ENCODE results near the gene AFF3.

The AFF3 gene

GRCh38 chr2:100072503-100072902 lies 69.9 kb downstream of the AFF3 start:
- Histone ChIP-seq H3K9me3 (ENCODE audit: control insufficient read depth, insufficient read depth, low read length) (no peaks in the 10 kb centered on the region), H3K27me3 (ENCODE audit: control insufficient read depth, low read length) (no peaks in the 10 kb centered on the region), H3K4me2 (ENCODE audit: low read length) (no peak overlapping the region), H3K36me3 (ENCODE audit: control insufficient read depth, low read length) (peaks cover 32% of the 10 kb centered on the region), H3K4me3 (ENCODE audit: low read length) (no peak overlapping the region), H4K20me1 (ENCODE audit: control insufficient read depth, insufficient read depth, low read depth, low read length) (peaks cover 5% of the 10 kb centered on the region; the same call in 1 of the 2 replicates), H3F3A (ENCODE audit: control insufficient read depth, insufficient read depth) (peaks cover 3% of the 10 kb centered on the region; the same call in 1 of the 2 replicates), H3K79me2 (ENCODE audit: control insufficient read depth, low read length) (no peaks in the 10 kb centered on the region), H3K9me2 (replicated peaks; ENCODE audit: control insufficient read depth, low read length) (no peaks in the 10 kb centered on the region), H3K27ac (ENCODE audit: low read depth, low read length) (no peak overlapping the region), H3K4me1 (ENCODE audit: control insufficient read depth, low read length) (peaks cover 6% of the 10 kb centered on the region)
- TF ChIP-seq CTCF (IDR thresholded peaks at IDR 0.05; ENCODE audit: low read depth, low read length, poor library complexity, severe bottlenecking) (no peak), EZH2phosphoT487 (IDR thresholded peaks at IDR 0.05; ENCODE audit: borderline replicate concordance, low read length) (no peak)

- no peak for TF ChIP-seq EZH2phosphoT487 (IDR thresholded peaks at IDR 0.05; ENCODE audit: borderline replicate concordance, low read length)
- no peak for TF ChIP-seq CTCF (IDR thresholded peaks at IDR 0.05; ENCODE audit: low read depth, low read length, poor library complexity, severe bottlenecking)
- no peaks in the 10 kb centered on the region for H3K9me2 ChIP-seq (replicated peaks; ENCODE audit: control insufficient read depth, low read length)
- H3F3A ChIP-seq (ENCODE audit: control insufficient read depth, insufficient read depth) = peaks cover 3% of the 10 kb centered on the region; the same call in 1 of the 2 replicates
- H3K9me3 ChIP-seq (ENCODE audit: control insufficient read depth, insufficient read depth, low read length) = no peaks in the 10 kb centered on the region
- H3K27ac ChIP-seq (ENCODE audit: low read depth, low read length) = no peak overlapping the region
- no peak overlapping the region for H3K4me2 ChIP-seq (ENCODE audit: low read length)
- no peaks in the 10 kb centered on the region for H3K27me3 ChIP-seq (ENCODE audit: control insufficient read depth, low read length)
- H4K20me1 ChIP-seq (ENCODE audit: control insufficient read depth, insufficient read depth, low read depth, low read length) = peaks cover 5% of the 10 kb centered on the region; the same call in 1 of the 2 replicates
- H3K4me3 ChIP-seq (ENCODE audit: low read length) = no peak overlapping the region
- peaks cover 3% of the 10 kb centered on the region; the same call in 1 of the 2 replicates for H3K4me1 ChIP-seq (ENCODE audit: control insufficient read depth, low read length)
- H3K36me3 ChIP-seq (ENCODE audit: control insufficient read depth, low read length) = peaks cover 29% of the 10 kb centered on the region
- no peaks in the 10 kb centered on the region for H3K79me2 ChIP-seq (ENCODE audit: control insufficient read depth, low read length)
Observed at GRCh38 chr2:100071335-100072043, 70.9 kb downstream of the AFF3 start.

GRCh38 chr2:100070078-100070477 lies 72.3 kb downstream of the AFF3 start:
- TF ChIP-seq CTCF (IDR thresholded peaks at IDR 0.05; ENCODE audit: low read depth, low read length, poor library complexity, severe bottlenecking) (no peak), EZH2phosphoT487 (IDR thresholded peaks at IDR 0.05; ENCODE audit: borderline replicate concordance, low read length) (no peak)
- peaks cover 16% of the 10 kb centered on the region for H3K4me1 ChIP-seq (ENCODE audit: control insufficient read depth, low read length)
- no peak overlapping the region for H3K4me2 ChIP-seq (ENCODE audit: low read length)
- no peaks in the 10 kb centered on the region for H3K9me2 ChIP-seq (replicated peaks; ENCODE audit: control insufficient read depth, low read length)
- H3K79me2 ChIP-seq (ENCODE audit: control insufficient read depth, low read length) = no peaks in the 10 kb centered on the region
- peaks cover 4% of the 10 kb centered on the region; the same call in 1 of the 2 replicates for H4K20me1 ChIP-seq (ENCODE audit: control insufficient read depth, insufficient read depth, low read depth, low read length)
- peaks cover 23% of the 10 kb centered on the region for H3K36me3 ChIP-seq (ENCODE audit: control insufficient read depth, low read length)
- H3K4me3 ChIP-seq (ENCODE audit: low read length) = no peak overlapping the region
- H3F3A ChIP-seq (ENCODE audit: control insufficient read depth, insufficient read depth) = peaks cover 3% of the 10 kb centered on the region; the same call in 1 of the 2 replicates
- H3K9me3 ChIP-seq (ENCODE audit: control insufficient read depth, insufficient read depth, low read length) = no peaks in the 10 kb centered on the region
- no peaks in the 10 kb centered on the region for H3K27me3 ChIP-seq (ENCODE audit: control insufficient read depth, low read length)
- H3K27ac ChIP-seq (ENCODE audit: low read depth, low read length) = no peak overlapping the region
